ENCODE data around the gene DUSP21. TPM values are rescaled to one million over a fixed set of nuclear protein-coding genes. Genes with fewer than 3 reads are reported as not detected.
A peak's percentile ranks its signal among the peaks of the same experiment; 100 is the strongest.

DUSP21 gene
- polyA plus RNA-seq, 1 donor (not counting 4 experiments of a cell fraction or from before 2014, with no cell fraction given) = not detected

DNA sequence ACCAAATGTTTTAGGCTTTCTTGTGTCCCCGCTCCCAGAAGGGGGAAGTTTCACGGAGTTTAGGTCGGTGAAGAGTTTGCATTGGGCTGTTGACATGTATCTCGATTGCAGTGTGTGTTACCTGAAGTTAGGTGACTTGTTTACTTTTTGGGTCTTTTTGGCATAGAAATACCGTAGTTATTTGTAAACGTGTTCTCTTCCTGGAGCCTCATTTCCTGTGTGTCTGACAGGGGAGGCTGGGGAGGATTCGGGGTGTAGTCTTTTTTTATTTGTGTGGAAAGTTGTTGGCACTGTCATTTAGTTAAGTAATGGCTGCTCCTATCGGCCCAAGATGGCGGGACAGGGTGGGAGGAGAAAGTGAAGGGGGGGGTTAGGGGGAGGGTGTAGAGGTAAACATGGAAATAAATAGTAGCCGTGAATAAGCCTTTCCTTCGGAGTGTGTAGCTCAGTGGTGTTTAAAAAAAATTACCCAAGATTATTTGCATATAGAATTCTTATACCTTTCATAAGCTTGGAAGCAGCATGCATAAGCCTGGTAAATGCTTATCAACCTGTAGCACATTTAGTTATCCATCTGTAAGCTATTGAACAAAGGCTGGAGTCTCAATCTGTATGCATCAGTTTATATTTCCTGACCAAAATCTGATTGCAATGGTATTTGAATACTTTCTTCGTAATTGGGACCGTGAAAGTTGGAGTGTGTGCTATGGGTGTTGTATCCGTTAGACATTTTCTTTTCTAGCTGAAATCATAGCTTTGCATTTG is 30.8 kb downstream of the DUSP21 start:
- Histone ChIP-seq H3K27me3 (ENCODE audit: control insufficient read depth, extremely low read depth, insufficient read depth, low read length) (no peaks in the 10 kb centered on the region), H3K4me3 (ENCODE audit: control insufficient read depth in 2 of 3, extremely low read depth in 1 of 3, insufficient read depth in 2 of 3, low read depth in 1 of 3, low read length in 3 of 3) (peak overlapping the region; percentile 88 to 98 (median 89)), H3K27ac (ENCODE audit: control insufficient read depth, insufficient read depth, low read length) (peak overlapping the region; percentile 89), H3K9me3 (ENCODE audit: control insufficient read depth, low read depth, low read length) (no peaks in the 10 kb centered on the region), H4K20me1 (ENCODE audit: control insufficient read depth, extremely low read depth, insufficient read depth, low read length) (peaks cover 2% of the 10 kb centered on the region), H3K4me1 (ENCODE audit: control insufficient read depth, extremely low read depth, insufficient read depth, low read length) (peaks cover 16% of the 10 kb centered on the region), H3K9me1 (ENCODE audit: control insufficient read depth, extremely low read depth, insufficient read depth, low read length) (no peaks in the 10 kb centered on the region), H3K4me2 (ENCODE audit: control insufficient read depth, extremely low read depth, insufficient read depth, low read depth, low read length) (peak overlapping the region; percentile 77), H2AFZ (ENCODE audit: control insufficient read depth, low read length) (peak overlapping the region; percentile 34), H3K9ac (ENCODE audit: control insufficient read depth, extremely low read depth, insufficient read depth, low read length) (peak overlapping the region; percentile 87), H3K79me2 (ENCODE audit: control insufficient read depth, insufficient read depth, low read length) (peaks cover 72% of the 10 kb centered on the region), H3K36me3 (ENCODE audit: control insufficient read depth in 2 of 2, extremely low read depth in 1 of 2, insufficient read depth in 2 of 2, low read length in 2 of 2) (no peaks in the 10 kb centered on the region)
- FAIRE-seq = peak; percentile 29
- no peak for DNase-seq (ENCODE audit: low read depth, low spot score)
- no peak for TF ChIP-seq EZH2 (IDR thresholded peaks at IDR 0.05; ENCODE audit: low read length)
- no peak for TF ChIP-seq CTCF (optimal IDR thresholded peaks at IDR 0.05 in 1 of 3, IDR thresholded peaks at IDR 0.05 in 1 of 3, conservative IDR thresholded peaks at IDR 0.05 in 1 of 3; ENCODE audit: extremely low read depth in 1 of 3, insufficient read depth in 2 of 3, low read length in 3 of 3)
- dilution Hi-C loops (cut with MboI; ENCODE audit: extremely low pct_ligation_motif_present, low sequenced_read_pairs) = no loop called here

DNA sequence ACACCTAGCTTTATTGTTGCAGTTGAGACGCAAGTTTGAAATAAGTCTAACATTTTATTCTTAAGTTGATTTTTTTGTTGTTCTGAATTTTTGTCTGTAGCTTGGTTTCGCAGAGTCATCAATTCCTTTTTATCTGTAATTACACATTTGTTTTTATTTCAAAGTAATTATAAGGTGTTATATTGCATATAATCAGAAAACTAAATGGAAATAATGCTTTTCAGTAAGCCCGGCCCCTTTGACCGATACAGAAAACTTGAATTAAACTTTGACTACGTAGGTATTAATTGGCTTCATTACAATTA is 31.3 kb downstream of the DUSP21 start:
- H3K9me3 ChIP-seq (ENCODE audit: control insufficient read depth, low read depth, low read length) = no peaks in the 10 kb centered on the region
- peaks cover 76% of the 10 kb centered on the region for H3K79me2 ChIP-seq (ENCODE audit: control insufficient read depth, insufficient read depth, low read length)
- H3K4me2 ChIP-seq (ENCODE audit: control insufficient read depth, extremely low read depth, insufficient read depth, low read depth, low read length) = peak overlapping the region; percentile 77
- FAIRE-seq (no peak), DNase-seq (ENCODE audit: low read depth, low spot score) (no peak)
- H3K36me3 ChIP-seq (ENCODE audit: control insufficient read depth in 2 of 2, extremely low read depth in 1 of 2, insufficient read depth in 2 of 2, low read length in 2 of 2) = no peaks in the 10 kb centered on the region
- dilution Hi-C loops (cut with MboI; ENCODE audit: extremely low pct_ligation_motif_present, low sequenced_read_pairs) = no loop called here
- TF ChIP-seq EZH2 (IDR thresholded peaks at IDR 0.05; ENCODE audit: low read length) = no peak
- TF ChIP-seq CTCF (optimal IDR thresholded peaks at IDR 0.05 in 1 of 3, IDR thresholded peaks at IDR 0.05 in 1 of 3, conservative IDR thresholded peaks at IDR 0.05 in 1 of 3; ENCODE audit: extremely low read depth in 1 of 3, insufficient read depth in 2 of 3, low read length in 3 of 3) = no peak
- peak overlapping the region; percentile 87 for H3K9ac ChIP-seq (ENCODE audit: control insufficient read depth, extremely low read depth, insufficient read depth, low read length)
- H3K27me3 ChIP-seq (ENCODE audit: control insufficient read depth, extremely low read depth, insufficient read depth, low read length) = no peaks in the 10 kb centered on the region
- peak overlapping the region; percentile 13 for H2AFZ ChIP-seq (ENCODE audit: control insufficient read depth, low read length)
- H4K20me1 ChIP-seq (ENCODE audit: control insufficient read depth, extremely low read depth, insufficient read depth, low read length) = peaks cover 2% of the 10 kb centered on the region
- H3K4me1 ChIP-seq (ENCODE audit: control insufficient read depth, extremely low read depth, insufficient read depth, low read length) = peaks cover 16% of the 10 kb centered on the region
- no peaks in the 10 kb centered on the region for H3K9me1 ChIP-seq (ENCODE audit: control insufficient read depth, extremely low read depth, insufficient read depth, low read length)
- H3K27ac ChIP-seq (ENCODE audit: control insufficient read depth, insufficient read depth, low read length) = peak overlapping the region; percentile 89
- peak overlapping the region; percentile 88 to 98 (median 89) for H3K4me3 ChIP-seq (ENCODE audit: control insufficient read depth in 2 of 3, extremely low read depth in 1 of 3, insufficient read depth in 2 of 3, low read depth in 1 of 3, low read length in 3 of 3)
